ENCODE data around the gene PTDSS2. TPM values are rescaled to one million over a fixed set of nuclear protein-coding genes. Genes with fewer than 3 reads are reported as not detected.

The PTDSS2 gene
- total RNA-seq, 1 experiment from 2014 or later: 49.5 TPM

DNA sequence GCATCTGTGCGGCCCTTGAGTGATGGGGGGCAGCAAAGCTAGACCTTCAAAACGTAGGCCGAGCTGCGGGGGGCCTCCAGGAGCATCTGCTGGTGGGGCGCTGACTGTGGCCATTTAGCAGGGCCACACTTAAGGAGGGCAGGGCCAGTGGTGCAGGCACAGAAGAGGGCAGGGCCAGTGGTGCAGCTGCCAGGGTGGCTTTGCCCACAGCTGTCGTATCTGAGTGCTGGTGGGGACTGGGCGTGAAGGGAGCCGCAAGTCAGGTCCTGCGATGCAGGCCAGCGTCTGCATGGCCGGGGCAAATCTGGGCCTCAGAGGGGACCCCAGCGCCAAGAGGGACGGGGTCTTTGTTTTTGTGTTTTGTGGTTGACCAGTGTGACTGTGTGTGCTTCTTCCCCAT, 29.2 kb downstream of the PTDSS2 start:
- DNase-seq (ENCODE audit: low spot score): no peak
- H3K27me3 Mint-ChIP-seq (ENCODE audit: low read depth): no peaks in the 10 kb centered on the region
- TF ChIP-seq MYBL2 (CRISPR knock-in tag; IDR thresholded peaks at IDR 0.05) (no peak), JAZF1 (CRISPR knock-in tag; IDR thresholded peaks at IDR 0.05) (no peak), ZNF138 (CRISPR knock-in tag; conservative IDR thresholded peaks at IDR 0.05) (no peak), ETV6 (CRISPR knock-in tag; IDR thresholded peaks at IDR 0.05) (no peak), ZNF219 (CRISPR knock-in tag; IDR thresholded peaks at IDR 0.05; ENCODE audit: borderline replicate concordance) (no peak), ATF1 (CRISPR knock-in tag; IDR thresholded peaks at IDR 0.05) (no peak), ESRRA (CRISPR knock-in tag; IDR thresholded peaks at IDR 0.05; ENCODE audit: borderline replicate concordance) (no peak), NFE2L1 (CRISPR knock-in tag; IDR thresholded peaks at IDR 0.05) (no peak), HMGA2 (CRISPR knock-in tag; IDR thresholded peaks at IDR 0.05) (no peak)
- TF ChIP-seq, protein P1, sequence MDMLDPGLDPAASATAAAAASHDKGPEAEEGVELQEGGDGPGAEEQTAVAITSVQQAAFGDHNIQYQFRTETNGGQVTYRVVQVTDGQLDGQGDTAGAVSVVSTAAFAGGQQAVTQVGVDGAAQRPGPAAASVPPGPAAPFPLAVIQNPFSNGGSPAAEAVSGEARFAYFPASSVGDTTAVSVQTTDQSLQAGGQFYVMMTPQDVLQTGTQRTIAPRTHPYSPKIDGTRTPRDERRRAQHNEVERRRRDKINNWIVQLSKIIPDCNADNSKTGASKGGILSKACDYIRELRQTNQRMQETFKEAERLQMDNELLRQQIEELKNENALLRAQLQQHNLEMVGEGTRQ (CRISPR knock-in tag; IDR thresholded peaks at IDR 0.05): no peak
- TF ChIP-seq, protein P2, sequence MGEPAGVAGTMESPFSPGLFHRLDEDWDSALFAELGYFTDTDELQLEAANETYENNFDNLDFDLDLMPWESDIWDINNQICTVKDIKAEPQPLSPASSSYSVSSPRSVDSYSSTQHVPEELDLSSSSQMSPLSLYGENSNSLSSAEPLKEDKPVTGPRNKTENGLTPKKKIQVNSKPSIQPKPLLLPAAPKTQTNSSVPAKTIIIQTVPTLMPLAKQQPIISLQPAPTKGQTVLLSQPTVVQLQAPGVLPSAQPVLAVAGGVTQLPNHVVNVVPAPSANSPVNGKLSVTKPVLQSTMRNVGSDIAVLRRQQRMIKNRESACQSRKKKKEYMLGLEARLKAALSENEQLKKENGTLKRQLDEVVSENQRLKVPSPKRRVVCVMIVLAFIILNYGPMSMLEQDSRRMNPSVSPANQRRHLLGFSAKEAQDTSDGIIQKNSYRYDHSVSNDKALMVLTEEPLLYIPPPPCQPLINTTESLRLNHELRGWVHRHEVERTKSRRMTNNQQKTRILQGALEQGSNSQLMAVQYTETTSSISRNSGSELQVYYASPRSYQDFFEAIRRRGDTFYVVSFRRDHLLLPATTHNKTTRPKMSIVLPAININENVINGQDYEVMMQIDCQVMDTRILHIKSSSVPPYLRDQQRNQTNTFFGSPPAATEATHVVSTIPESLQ (CRISPR knock-in tag; IDR thresholded peaks at IDR 0.05): no peak
- TF ChIP-seq, protein P3, sequence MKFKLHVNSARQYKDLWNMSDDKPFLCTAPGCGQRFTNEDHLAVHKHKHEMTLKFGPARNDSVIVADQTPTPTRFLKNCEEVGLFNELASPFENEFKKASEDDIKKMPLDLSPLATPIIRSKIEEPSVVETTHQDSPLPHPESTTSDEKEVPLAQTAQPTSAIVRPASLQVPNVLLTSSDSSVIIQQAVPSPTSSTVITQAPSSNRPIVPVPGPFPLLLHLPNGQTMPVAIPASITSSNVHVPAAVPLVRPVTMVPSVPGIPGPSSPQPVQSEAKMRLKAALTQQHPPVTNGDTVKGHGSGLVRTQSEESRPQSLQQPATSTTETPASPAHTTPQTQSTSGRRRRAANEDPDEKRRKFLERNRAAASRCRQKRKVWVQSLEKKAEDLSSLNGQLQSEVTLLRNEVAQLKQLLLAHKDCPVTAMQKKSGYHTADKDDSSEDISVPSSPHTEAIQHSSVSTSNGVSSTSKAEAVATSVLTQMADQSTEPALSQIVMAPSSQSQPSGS (CRISPR knock-in tag; IDR thresholded peaks at IDR 0.05; ENCODE audit: borderline replicate concordance, low read depth): no peak
- no peak for ATAC-seq
- H3K36me3 Mint-ChIP-seq: peaks cover 18% of the 10 kb centered on the region
- ChIA-PET POLR2A (no interaction called here), CTCF (interaction anchor here (1.0 kb wide), 1 partner anchor 63 kb away, joined by 3 read pairs; no protein-coding TSS in a partner anchor)
- no peak overlapping the region for H3K27ac Mint-ChIP-seq
- no peaks in the 10 kb centered on the region for H3K4me1 Mint-ChIP-seq
- peaks cover 2% of the 10 kb centered on the region for H3K9me3 Mint-ChIP-seq
- no peak overlapping the region for H3K4me3 Mint-ChIP-seq

DNA sequence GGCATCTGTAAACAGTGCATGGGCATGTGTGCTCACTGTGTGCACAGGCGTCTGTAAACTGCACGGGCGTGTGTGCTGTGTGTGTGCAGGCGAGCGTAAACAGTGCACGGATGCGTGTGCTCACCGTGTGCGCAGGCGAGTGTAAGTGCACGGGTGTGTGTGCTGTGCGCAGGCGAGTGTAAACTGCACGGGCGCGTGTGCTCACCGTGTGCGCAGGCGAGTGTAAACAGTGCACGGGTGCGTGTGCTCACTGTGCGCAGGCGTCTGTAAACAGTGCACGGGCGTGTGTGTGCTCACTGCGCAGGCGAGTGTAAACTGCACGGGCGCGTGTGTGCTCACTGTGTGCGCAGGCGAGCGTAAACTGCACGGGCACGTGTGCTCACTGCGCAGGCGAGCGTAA, 34.5 kb downstream of the PTDSS2 start:
- no peaks in the 10 kb centered on the region for H3K4me1 Mint-ChIP-seq
- H3K36me3 Mint-ChIP-seq: peaks cover 21% of the 10 kb centered on the region
- H3K27me3 Mint-ChIP-seq (ENCODE audit: low read depth): no peaks in the 10 kb centered on the region
- CTCF ChIA-PET: no interaction called here
- TF ChIP-seq CREB1 (CRISPR knock-in tag; IDR thresholded peaks at IDR 0.05) (no peak), GABPB1 (CRISPR knock-in tag; IDR thresholded peaks at IDR 0.05) (no peak), NFATC4 (CRISPR knock-in tag; IDR thresholded peaks at IDR 0.05) (no peak), TEAD4 (CRISPR knock-in tag; IDR thresholded peaks at IDR 0.05) (no peak), SMAD3 (CRISPR knock-in tag; IDR thresholded peaks at IDR 0.05; ENCODE audit: borderline replicate concordance) (no peak), ZNF671 (CRISPR knock-in tag; IDR thresholded peaks at IDR 0.05) (no peak), ETV6 (CRISPR knock-in tag; IDR thresholded peaks at IDR 0.05) (no peak)
- TF ChIP-seq, protein P3 (CRISPR knock-in tag; IDR thresholded peaks at IDR 0.05; ENCODE audit: borderline replicate concordance, low read depth): no peak
- TF ChIP-seq, protein P4, sequence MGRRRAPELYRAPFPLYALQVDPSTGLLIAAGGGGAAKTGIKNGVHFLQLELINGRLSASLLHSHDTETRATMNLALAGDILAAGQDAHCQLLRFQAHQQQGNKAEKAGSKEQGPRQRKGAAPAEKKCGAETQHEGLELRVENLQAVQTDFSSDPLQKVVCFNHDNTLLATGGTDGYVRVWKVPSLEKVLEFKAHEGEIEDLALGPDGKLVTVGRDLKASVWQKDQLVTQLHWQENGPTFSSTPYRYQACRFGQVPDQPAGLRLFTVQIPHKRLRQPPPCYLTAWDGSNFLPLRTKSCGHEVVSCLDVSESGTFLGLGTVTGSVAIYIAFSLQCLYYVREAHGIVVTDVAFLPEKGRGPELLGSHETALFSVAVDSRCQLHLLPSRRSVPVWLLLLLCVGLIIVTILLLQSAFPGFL (CRISPR knock-in tag; IDR thresholded peaks at IDR 0.05; ENCODE audit: borderline replicate concordance): no peak
- no peak overlapping the region for H3K27ac Mint-ChIP-seq
- H3K9me3 Mint-ChIP-seq: peaks cover 4% of the 10 kb centered on the region
- DNase-seq (ENCODE audit: low spot score) (no peak), ATAC-seq (no peak)
- POLR2A ChIA-PET: no interaction called here
- H3K4me3 Mint-ChIP-seq: no peak overlapping the region
